Memory B cell (primary cell): Measurements from ENCODE around the gene TM9SF4.
A peak's percentile ranks its signal among the peaks of the same experiment; 100 is the strongest.

Source experiments
- ATAC-seq: fragments of 150-1000 bp; cut with Tn5 transposase; 2 replicates; pipeline ENCODE4 v1.10.0; 2021; ENCODE audit warnings: low read depth, mild to moderate bottlenecking, moderate library complexity
- DNase-seq, 2 donors: peaks; one replicate each; pipeline ENCODE4 v3.0.0; 2022; ENCODE audit warnings: low spot score in 2 of 2
- H3K27ac Mint-ChIP-seq: one replicate; pipeline ENCODE4 v1.8.0; 2022; ENCODE audit warnings: mild to moderate bottlenecking, moderate library complexity, mixed read lengths
- H3K27me3 Mint-ChIP-seq: one replicate; pipeline ENCODE4 v1.8.0; 2022; ENCODE audit warnings: mixed read lengths
- H3K36me3 Mint-ChIP-seq: one replicate; pipeline ENCODE4 v1.8.0; 2022; ENCODE audit warnings: mild to moderate bottlenecking, mixed read lengths
- H3K4me1 Mint-ChIP-seq: one replicate; pipeline ENCODE4 v1.8.0; 2022; ENCODE audit warnings: mixed read lengths
- H3K4me3 Mint-ChIP-seq: one replicate; pipeline ENCODE4 v1.8.0; 2022; ENCODE audit warnings: mild to moderate bottlenecking, moderate library complexity, mixed read lengths
- H3K9me3 Mint-ChIP-seq: one replicate; pipeline ENCODE4 v1.8.0; 2022; ENCODE audit warnings: mixed read lengths

The TM9SF4 gene

GRCh38 chr20:32109392-32110172 is at the start of gene TM9SF4:
TSS of gene TM9SF4 (plus strand) at chr20:32109714. CDS start at chr20:32109741, 27 bp downstream.
- H3K36me3 Mint-ChIP-seq = peaks cover 5% of the 10 kb centered on the region
- peak within 1 kb of the TSS; percentile 99 for H3K4me3 Mint-ChIP-seq
- peaks cover 26% of the 10 kb centered on the region for H3K4me1 Mint-ChIP-seq
- no peaks in the 10 kb centered on the region for H3K27me3 Mint-ChIP-seq
- peak within 1 kb of the TSS; percentile 99 for H3K27ac Mint-ChIP-seq
- ATAC-seq (peak; percentile 86), DNase-seq (peak; percentile 93 to 97)
- no peaks in the 10 kb centered on the region for H3K9me3 Mint-ChIP-seq

- Mint-ChIP-seq H3K36me3 (peaks cover 8% of the 10 kb centered on the region), H3K27me3 (no peaks in the 10 kb centered on the region), H3K4me1 (peaks cover 30% of the 10 kb centered on the region), H3K4me3 (no peak overlapping the region), H3K9me3 (no peaks in the 10 kb centered on the region), H3K27ac (no peak overlapping the region)
- DNase-seq (no peak), ATAC-seq (peak; percentile 63)
Observed at GRCh38 chr20:32062776-32063170, 46.7 kb upstream of the TM9SF4 start.

- no peaks in the 10 kb centered on the region for H3K27me3 Mint-ChIP-seq
- no peak overlapping the region for H3K27ac Mint-ChIP-seq
- DNase-seq (no peak), ATAC-seq (no peak)
- H3K9me3 Mint-ChIP-seq = no peaks in the 10 kb centered on the region
- peaks cover 29% of the 10 kb centered on the region for H3K4me1 Mint-ChIP-seq
- no peak overlapping the region for H3K4me3 Mint-ChIP-seq
- peaks cover 8% of the 10 kb centered on the region for H3K36me3 Mint-ChIP-seq
Observed at GRCh38 chr20:32063695-32064094, 45.8 kb upstream of the TM9SF4 start.

- peaks cover 29% of the 10 kb centered on the region for H3K4me1 Mint-ChIP-seq
- peaks cover 8% of the 10 kb centered on the region for H3K36me3 Mint-ChIP-seq
- no peak overlapping the region for H3K4me3 Mint-ChIP-seq
- DNase-seq (no peak), ATAC-seq (no peak)
- H3K27ac Mint-ChIP-seq = no peak overlapping the region
- no peaks in the 10 kb centered on the region for H3K27me3 Mint-ChIP-seq
- H3K9me3 Mint-ChIP-seq = no peaks in the 10 kb centered on the region
Observed at GRCh38 chr20:32064667-32065066, 44.8 kb upstream of the TM9SF4 start.

GRCh38 chr20:32067234-32067821 is 42.2 kb upstream of the TM9SF4 start:
- DNase-seq (no peak), ATAC-seq (no peak)
- H3K27me3 Mint-ChIP-seq = no peaks in the 10 kb centered on the region
- H3K36me3 Mint-ChIP-seq = peaks cover 5% of the 10 kb centered on the region
- peaks cover 31% of the 10 kb centered on the region for H3K4me1 Mint-ChIP-seq
- peak overlapping the region; percentile 25 for H3K4me3 Mint-ChIP-seq
- H3K9me3 Mint-ChIP-seq = no peaks in the 10 kb centered on the region
- H3K27ac Mint-ChIP-seq = no peak overlapping the region

- Mint-ChIP-seq H3K4me1 (peaks cover 26% of the 10 kb centered on the region), H3K4me3 (no peak overlapping the region), H3K27me3 (no peaks in the 10 kb centered on the region), H3K36me3 (peaks cover 7% of the 10 kb centered on the region), H3K9me3 (no peaks in the 10 kb centered on the region), H3K27ac (no peak overlapping the region)
- no peak for DNase-seq
- no peak for ATAC-seq
Observed at GRCh38 chr20:32068174-32068573, 41.3 kb upstream of the TM9SF4 start.

GRCh38 chr20:32069711-32070110 is 39.8 kb upstream of the TM9SF4 start:
- H3K27me3 Mint-ChIP-seq = no peaks in the 10 kb centered on the region
- H3K27ac Mint-ChIP-seq = no peak overlapping the region
- no peak for DNase-seq

GRCh38 chr20:32070282-32070681 is 39.2 kb upstream of the TM9SF4 start:
- no peak for DNase-seq
- H3K27me3 Mint-ChIP-seq = no peaks in the 10 kb centered on the region
- no peak overlapping the region for H3K27ac Mint-ChIP-seq
- H3K4me3 Mint-ChIP-seq = peak overlapping the region; percentile 1
- no peak for ATAC-seq
- peaks cover 9% of the 10 kb centered on the region for H3K36me3 Mint-ChIP-seq
- H3K4me1 Mint-ChIP-seq = peaks cover 24% of the 10 kb centered on the region
- no peaks in the 10 kb centered on the region for H3K9me3 Mint-ChIP-seq

More at GRCh38 chr20:32069711-32070110, 39.8 kb upstream of the TM9SF4 start:
- no peak for ATAC-seq
- Mint-ChIP-seq H3K9me3 (no peaks in the 10 kb centered on the region), H3K4me1 (peaks cover 24% of the 10 kb centered on the region), H3K4me3 (no peak overlapping the region), H3K36me3 (peaks cover 8% of the 10 kb centered on the region)

- ATAC-seq (no peak), DNase-seq (no peak)
- H3K9me3 Mint-ChIP-seq = no peaks in the 10 kb centered on the region
- H3K27me3 Mint-ChIP-seq = no peaks in the 10 kb centered on the region
- H3K4me3 Mint-ChIP-seq = peak overlapping the region; percentile 1
- peaks cover 14% of the 10 kb centered on the region for H3K36me3 Mint-ChIP-seq
- no peak overlapping the region for H3K27ac Mint-ChIP-seq
- peaks cover 24% of the 10 kb centered on the region for H3K4me1 Mint-ChIP-seq
Observed at GRCh38 chr20:32070690-32071213, 38.8 kb upstream of the TM9SF4 start.

GRCh38 chr20:32071395-32072167 is 37.9 kb upstream of the TM9SF4 start:
- Mint-ChIP-seq H3K36me3 (peaks cover 16% of the 10 kb centered on the region), H3K27ac (no peak overlapping the region), H3K4me3 (no peak overlapping the region), H3K27me3 (no peaks in the 10 kb centered on the region), H3K4me1 (peaks cover 24% of the 10 kb centered on the region), H3K9me3 (no peaks in the 10 kb centered on the region)
- no peak for ATAC-seq
- DNase-seq = no peak

- DNase-seq (no peak), ATAC-seq (no peak)
- H3K27me3 Mint-ChIP-seq = no peaks in the 10 kb centered on the region
- no peak overlapping the region for H3K27ac Mint-ChIP-seq
- H3K4me3 Mint-ChIP-seq = no peak overlapping the region
- peaks cover 19% of the 10 kb centered on the region for H3K4me1 Mint-ChIP-seq
- peaks cover 14% of the 10 kb centered on the region for H3K36me3 Mint-ChIP-seq
- H3K9me3 Mint-ChIP-seq = no peaks in the 10 kb centered on the region
Observed at GRCh38 chr20:32072168-32072750, 37.3 kb upstream of the TM9SF4 start.

GRCh38 chr20:32075534-32075933 is 34.0 kb upstream of the TM9SF4 start:
- peaks cover 18% of the 10 kb centered on the region for H3K36me3 Mint-ChIP-seq
- peaks cover 5% of the 10 kb centered on the region for H3K4me1 Mint-ChIP-seq
- DNase-seq (no peak), ATAC-seq (no peak)
- H3K27ac Mint-ChIP-seq = no peak overlapping the region
- no peak overlapping the region for H3K4me3 Mint-ChIP-seq
- no peaks in the 10 kb centered on the region for H3K9me3 Mint-ChIP-seq
- no peaks in the 10 kb centered on the region for H3K27me3 Mint-ChIP-seq

GRCh38 chr20:32077190-32077589 is 32.3 kb upstream of the TM9SF4 start:
- H3K9me3 Mint-ChIP-seq = no peaks in the 10 kb centered on the region
- DNase-seq = no peak
- H3K27ac Mint-ChIP-seq = no peak overlapping the region
- no peak for ATAC-seq
- peaks cover 17% of the 10 kb centered on the region for H3K36me3 Mint-ChIP-seq
- peaks cover 2% of the 10 kb centered on the region for H3K4me1 Mint-ChIP-seq
- H3K4me3 Mint-ChIP-seq = no peak overlapping the region
- H3K27me3 Mint-ChIP-seq = no peaks in the 10 kb centered on the region

GRCh38 chr20:32078322-32078721 is 31.2 kb upstream of the TM9SF4 start:
- ATAC-seq (no peak), DNase-seq (no peak)
- Mint-ChIP-seq H3K9me3 (no peaks in the 10 kb centered on the region), H3K27me3 (no peaks in the 10 kb centered on the region), H3K4me3 (no peak overlapping the region), H3K27ac (no peak overlapping the region), H3K4me1 (peaks cover 2% of the 10 kb centered on the region), H3K36me3 (peaks cover 14% of the 10 kb centered on the region)
